ENCODE measurements around the gene EPC1.
"Not testable (repeated sequence)": the region's sequence is repeated elsewhere in the genome, so short reads cannot be mapped to it uniquely, and the experiment has no call there.

The EPC1 gene

DNA sequence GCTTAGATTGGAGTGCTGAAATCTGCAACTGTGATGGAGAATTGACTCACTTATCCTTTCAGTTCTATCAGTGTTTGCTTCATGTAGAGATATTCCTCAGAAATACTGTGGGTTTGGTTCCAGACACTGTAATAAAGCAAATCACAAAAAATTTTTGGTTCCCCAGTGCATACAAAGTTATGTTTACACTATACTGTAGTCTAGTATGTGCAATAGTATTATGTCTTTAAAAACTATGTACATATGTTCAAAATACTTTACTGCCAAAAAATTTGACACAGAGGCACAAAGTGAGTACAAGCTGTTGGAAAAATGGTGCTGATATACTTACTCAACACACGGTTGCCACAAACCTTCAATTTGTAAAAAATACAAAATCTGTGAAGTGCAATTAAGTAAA, 112.5 kb downstream of the EPC1 start:
- no peak for DNase-seq (ENCODE audit: low read depth in 2 of 2)

GRCh38 chr10:32233375-32233774, 113.6 kb downstream of the EPC1 start:
- DNase-seq (ENCODE audit: low read depth in 2 of 2): not testable (repeated sequence)

DNA sequence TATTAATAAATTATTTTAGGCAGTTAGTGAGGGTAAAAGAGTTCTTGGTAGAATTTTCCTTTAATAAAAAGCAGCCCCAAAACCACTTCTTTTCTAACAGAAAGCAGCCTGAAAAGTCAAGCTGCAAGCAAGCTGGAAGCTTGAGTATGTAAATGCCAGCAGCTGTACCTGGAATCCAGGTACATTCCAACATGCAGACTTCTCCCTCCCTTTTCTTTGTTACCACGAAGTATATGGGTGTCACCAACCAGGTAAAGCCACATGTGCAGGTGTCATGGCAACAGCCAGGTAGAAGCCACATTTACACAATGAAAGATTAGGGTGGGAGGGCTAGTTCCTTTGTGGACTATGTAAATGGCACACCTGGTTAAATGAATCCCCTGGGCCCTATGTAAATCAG, 114.6 kb downstream of the EPC1 start:
- no peak for DNase-seq (ENCODE audit: low read depth in 2 of 2)

DNA sequence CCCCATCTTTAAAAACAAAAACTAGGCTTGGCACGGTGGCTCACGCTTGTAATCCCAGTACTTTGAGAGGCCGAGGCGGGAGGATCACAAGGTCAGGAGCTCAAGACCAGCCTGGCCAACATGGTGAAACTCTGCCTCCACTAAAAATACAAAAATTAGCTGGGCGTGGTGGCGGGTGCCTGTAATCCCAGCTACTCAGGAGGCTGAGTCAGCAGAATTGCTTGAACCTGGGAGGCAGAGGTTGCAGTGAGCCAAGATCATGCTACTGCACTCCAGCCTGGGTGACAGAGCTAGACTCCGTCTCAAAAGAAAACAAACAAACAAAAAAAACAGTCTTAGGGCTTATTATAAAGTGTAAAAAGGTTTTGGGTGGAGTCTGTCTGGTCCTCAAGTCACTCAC, 117.2 kb downstream of the EPC1 start:
- DNase-seq (ENCODE audit: low read depth in 2 of 2): not testable (repeated sequence)

- no peak for DNase-seq (ENCODE audit: low read depth in 2 of 2)
These were observed 117.8 kb downstream of the EPC1 start for GRCh38 chr10:32229170-32229569.

DNA sequence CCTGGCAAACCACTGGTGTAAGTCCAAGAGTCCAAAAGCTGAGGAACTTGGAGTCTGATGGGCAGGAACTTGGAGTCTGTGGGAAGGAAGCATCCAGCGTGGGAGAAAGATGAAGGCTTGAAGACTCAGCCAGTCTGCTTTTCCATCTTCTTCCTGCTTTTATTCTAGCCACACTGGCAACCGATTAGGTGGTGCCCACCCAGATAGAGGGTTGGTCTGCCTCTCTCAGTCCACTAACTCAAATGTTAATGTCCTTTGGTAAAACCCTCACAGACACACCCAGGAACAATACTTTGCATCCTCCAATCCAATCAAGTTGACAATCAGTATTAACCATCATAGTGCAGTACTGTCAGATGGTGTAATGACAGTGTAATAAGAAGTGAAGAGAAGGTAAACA, 119.2 kb downstream of the EPC1 start:
- DNase-seq (ENCODE audit: low read depth in 2 of 2): no peak

GRCh38 chr10:32226624-32227023, 120.3 kb downstream of the EPC1 start:
- no peak for DNase-seq (ENCODE audit: low read depth in 2 of 2)

- DNase-seq (ENCODE audit: low read depth in 2 of 2): no peak
These were observed 121.0 kb downstream of the EPC1 start for GRCh38 chr10:32225976-32226375.

DNA sequence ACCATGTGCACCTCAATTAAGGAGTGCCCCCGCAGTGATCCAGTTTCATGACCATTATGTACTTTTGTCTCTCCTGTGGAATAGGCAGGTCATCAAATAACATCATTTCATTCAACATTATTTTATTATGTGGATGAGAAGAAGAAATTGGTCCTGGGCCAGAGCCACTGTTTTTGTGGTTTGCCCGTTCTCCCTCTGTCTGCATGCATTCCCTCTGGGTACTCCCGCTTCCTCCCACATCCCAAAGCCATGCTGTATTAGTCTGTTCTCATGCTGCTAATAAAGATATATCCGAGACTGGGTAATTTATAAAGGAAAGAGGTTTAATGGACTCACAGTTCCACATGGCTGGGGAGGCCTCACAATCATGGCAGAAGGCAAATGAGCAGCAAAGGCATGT, 124.6 kb downstream of the EPC1 start:
- DNase-seq (ENCODE audit: low read depth in 2 of 2): not testable (repeated sequence)

DNA sequence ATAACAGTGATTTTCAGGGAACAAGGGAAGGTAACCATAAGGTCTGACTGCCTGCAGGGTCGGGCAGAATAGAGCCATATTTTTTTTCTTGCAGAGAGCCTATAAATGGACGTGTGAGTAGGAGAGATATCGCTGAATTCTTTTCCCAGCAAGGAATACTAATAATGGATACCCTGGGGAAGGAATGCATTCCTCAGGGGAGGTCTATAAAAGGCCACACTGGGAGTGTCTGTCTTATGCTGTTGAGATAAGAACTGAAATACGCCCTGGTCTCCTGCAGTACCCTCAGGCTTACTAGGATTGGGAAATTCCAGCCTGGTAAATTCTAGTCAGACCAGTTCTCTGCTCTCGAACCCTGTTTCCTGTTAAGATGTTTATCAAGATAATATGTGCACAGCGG, 127.8 kb downstream of the EPC1 start:
- DNase-seq (ENCODE audit: low read depth in 2 of 2): not testable (repeated sequence)

GRCh38 chr10:32218206-32219044, 128.5 kb downstream of the EPC1 start:
- DNase-seq (ENCODE audit: low read depth in 2 of 2): not testable (repeated sequence)
